DND-41 (cell line): ENCODE results near the gene SCNM1.

Experiments used
- EZH2 ChIP-seq: IDR thresholded peaks from 3 replicates; pipeline ENCODE4 v1.6.1; 2012; ENCODE audit warnings: borderline replicate concordance, low read depth, mild to moderate bottlenecking, moderate library complexity, low read length, inconsistent platforms; ENCODE audit not compliant: severe bottlenecking
- TF ChIP-seq, protein P1 (sequence below): IDR thresholded peaks from 2 replicates; pipeline ENCODE4 v1.5.1; 2012; ENCODE audit warnings: borderline replicate concordance, low read length, moderate library complexity, mild to moderate bottlenecking; ENCODE audit not compliant: poor library complexity, severe bottlenecking; ENCODE audit errors: extremely low read depth

DNA sequence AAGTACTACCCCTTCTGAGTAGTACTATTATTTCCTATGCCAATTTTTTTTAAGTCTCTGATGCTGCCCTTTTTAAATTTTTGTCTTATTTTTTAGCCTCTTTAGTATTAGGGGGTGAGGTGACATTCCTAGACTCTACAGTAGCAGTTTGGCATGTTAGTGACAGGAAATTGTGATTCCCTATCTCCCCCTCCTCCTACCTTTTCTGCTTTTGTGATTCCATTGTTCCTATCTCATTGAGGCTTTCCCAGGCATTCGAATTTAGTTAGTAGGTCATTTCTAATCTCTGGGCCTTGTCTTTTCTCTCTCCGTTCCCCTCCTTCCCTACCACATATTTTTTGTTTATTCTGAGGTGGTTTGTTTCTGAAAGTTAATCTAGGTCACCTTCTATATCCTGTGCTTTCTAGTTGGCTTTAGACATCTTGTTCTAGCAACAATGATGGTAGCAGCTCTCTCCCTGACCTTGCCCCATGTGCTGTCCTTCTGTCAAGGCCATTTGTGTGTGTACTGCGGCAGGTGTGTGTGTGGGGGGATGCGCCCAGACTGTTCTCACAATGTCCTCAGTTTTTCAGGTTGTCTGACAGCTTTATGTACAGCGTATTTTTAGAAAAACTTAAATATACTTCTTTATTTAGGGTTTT, 41.1 kb upstream of the SCNM1 start:
- TF ChIP-seq EZH2 = no peak
- TF ChIP-seq, protein P1, sequence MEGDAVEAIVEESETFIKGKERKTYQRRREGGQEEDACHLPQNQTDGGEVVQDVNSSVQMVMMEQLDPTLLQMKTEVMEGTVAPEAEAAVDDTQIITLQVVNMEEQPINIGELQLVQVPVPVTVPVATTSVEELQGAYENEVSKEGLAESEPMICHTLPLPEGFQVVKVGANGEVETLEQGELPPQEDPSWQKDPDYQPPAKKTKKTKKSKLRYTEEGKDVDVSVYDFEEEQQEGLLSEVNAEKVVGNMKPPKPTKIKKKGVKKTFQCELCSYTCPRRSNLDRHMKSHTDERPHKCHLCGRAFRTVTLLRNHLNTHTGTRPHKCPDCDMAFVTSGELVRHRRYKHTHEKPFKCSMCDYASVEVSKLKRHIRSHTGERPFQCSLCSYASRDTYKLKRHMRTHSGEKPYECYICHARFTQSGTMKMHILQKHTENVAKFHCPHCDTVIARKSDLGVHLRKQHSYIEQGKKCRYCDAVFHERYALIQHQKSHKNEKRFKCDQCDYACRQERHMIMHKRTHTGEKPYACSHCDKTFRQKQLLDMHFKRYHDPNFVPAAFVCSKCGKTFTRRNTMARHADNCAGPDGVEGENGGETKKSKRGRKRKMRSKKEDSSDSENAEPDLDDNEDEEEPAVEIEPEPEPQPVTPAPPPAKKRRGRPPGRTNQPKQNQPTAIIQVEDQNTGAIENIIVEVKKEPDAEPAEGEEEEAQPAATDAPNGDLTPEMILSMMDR = no peak
